Left ventricle myocardium superior (tissue), 1 donor: Measurements from ENCODE around the gene ACTL9. TPM values are rescaled to one million over a fixed set of nuclear protein-coding genes. Genes with fewer than 3 reads are reported as not detected.
"Not testable (repeated sequence)": the region's sequence is repeated elsewhere in the genome, so short reads cannot be mapped to it uniquely, and the experiment has no call there.

Source experiments
- ATAC-seq: fragments of 200-7000 bp; cut with Tn5 transposase; one replicate; pipeline ENCODE4 v1.9.1; 2020; ENCODE audit warnings: mild to moderate bottlenecking, moderate library complexity
- DNase-seq: peaks from one replicate; pipeline ENCODE4 v3.0.0-alpha.2; 2020
- intact Hi-C: fragments of 100-400 bp; cut with micrococcal nuclease; formaldehyde crosslinking; loops from one replicate; pipeline ENCODE4 v1.11.0; 2022
- long read RNA-seq: library from polyadenylated mRNA; unstranded; transcript quantifications from one replicate; pipeline ENCODE4 v2.0.0, GENCODE V29; 2021
- total RNA-seq: library from RNA; stranded (reverse); fragmentation: NEBNext Ultra II Directional; extraction: Animal tissue kit (Norgen Biotek cat#: 25700); gene quantifications from one replicate; pipeline ENCODE4 v1.2.1, GENCODE V29; 2021
- donor health status: DM: no; HTN: yes; CAD: no; lungs with severe emphysema.

Gene ACTL9, protein sequence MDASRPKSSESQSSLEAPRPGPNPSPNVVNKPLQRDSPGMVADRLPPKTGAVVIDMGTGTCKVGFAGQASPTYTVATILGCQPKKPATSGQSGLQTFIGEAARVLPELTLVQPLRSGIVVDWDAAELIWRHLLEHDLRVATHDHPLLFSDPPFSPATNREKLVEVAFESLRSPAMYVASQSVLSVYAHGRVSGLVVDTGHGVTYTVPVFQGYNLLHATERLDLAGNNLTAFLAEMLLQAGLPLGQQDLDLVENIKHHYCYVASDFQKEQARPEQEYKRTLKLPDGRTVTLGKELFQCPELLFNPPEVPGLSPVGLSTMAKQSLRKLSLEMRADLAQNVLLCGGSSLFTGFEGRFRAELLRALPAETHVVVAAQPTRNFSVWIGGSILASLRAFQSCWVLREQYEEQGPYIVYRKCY
- not detected for total RNA-seq
- long read RNA-seq: 0 reads

- ATAC-seq: no peak
- DNase-seq: no peak
- intact Hi-C loops: no loop called here
Measured at GRCh38 chr19:8698433-8699063, at the start of gene ACTL9. ACTL9 (minus strand) TSS chr19:8698795; CDS start chr19:8698701, 94 bp downstream.

DNA sequence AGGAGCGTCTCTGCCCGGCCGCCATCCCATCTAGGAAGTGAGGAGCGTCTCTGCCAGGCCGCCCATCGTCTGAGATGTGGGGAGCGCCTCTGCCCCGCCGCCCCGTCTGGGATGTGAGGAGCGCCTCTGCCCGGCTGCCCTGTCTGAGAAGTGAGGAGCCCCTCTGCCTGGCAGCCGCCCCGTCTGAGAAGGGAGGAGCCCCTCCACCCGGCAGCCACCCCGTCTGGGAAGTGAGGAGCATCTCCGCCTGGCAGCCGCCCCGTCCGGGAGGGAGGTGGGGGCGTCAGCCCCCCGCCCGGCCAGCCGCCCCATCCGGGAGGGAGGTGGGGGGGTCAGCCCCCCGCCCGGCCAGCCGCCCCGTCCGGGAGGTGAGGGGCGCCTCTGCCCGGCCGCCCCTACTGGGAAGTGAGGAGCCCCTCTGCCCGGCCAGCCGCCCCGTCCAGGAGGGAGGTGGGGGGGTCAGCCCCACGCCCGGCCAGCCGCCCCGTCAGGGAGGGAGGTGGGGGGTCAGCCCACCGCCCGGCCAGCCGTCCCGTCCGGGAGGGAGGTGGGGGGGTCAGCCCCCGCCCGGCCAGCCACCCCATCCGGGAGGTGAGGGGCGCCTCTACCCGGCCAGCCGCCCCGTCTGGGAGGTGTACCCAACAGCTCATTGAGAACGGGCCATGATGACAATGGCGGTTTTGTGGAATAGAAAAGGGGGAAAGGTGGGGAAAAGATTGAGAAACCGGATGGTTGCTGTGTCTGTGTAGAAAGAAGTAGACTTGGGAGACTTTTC, 40.9 kb upstream of the ACTL9 start:
- DNase-seq, intact Hi-C loops: not testable (repeated sequence)

GRCh38 chr19:8738377-8738776, 39.8 kb upstream of the ACTL9 start:
- DNase-seq (no peak), ATAC-seq (no peak)
- intact Hi-C loops: no loop called here

More for the DNA sequence above, 40.9 kb upstream of the ACTL9 start:
- not testable (repeated sequence) for ATAC-seq

- DNase-seq (no peak), ATAC-seq (no peak)
- intact Hi-C loops: no loop called here
Measured at GRCh38 chr19:8731428-8732169, 33.0 kb upstream of the ACTL9 start.

DNA sequence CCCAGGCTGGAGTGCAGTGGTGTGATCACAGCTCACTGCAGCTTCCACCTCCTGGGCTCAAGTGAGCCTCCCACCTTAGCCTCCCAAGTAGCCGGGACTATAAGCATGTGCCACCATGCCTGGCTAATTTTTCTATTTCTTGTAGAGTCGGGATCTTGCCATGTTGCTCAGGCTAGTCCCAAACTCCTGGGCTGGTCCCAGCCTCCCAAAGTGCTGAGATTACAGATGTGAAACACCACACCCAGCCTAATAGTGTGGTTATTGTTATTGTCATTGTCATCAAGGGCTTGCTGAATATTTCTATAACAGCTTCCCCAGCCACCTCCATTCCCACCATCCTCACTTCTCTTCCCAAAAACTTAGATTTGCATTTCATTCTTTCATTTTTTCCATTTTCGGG, 25.7 kb upstream of the ACTL9 start:
- ATAC-seq (no peak), DNase-seq (no peak)
- intact Hi-C loops: no loop called here

DNA sequence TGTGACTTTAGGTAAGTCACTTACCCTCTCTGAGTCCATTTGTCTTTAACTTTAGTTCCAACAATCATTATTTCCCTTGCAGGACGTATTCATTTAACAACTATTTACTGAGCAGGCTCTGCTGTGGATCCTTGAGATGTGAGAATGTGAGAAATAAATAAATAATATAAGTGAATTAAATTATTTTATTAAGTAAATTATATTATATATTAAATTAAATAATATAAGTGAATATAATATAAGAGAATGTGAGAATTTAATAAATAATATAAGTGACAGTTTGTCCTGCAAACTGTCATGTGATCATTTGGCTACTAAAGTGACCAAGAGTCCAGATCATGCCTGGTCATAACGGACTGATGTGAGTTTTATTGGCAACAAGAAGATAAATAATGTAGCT, 23.4 kb upstream of the ACTL9 start:
- no peak for DNase-seq
- intact Hi-C loops: no loop called here
- no peak for ATAC-seq

- intact Hi-C loops: no loop called here
- no peak for ATAC-seq
- no peak for DNase-seq
Measured at GRCh38 chr19:8721334-8721733, 22.7 kb upstream of the ACTL9 start, which contains the start of gene OR2Z1. OR2Z1 (plus strand) TSS chr19:8721634; CDS start chr19:8731029, 9,395 bp downstream.

DNA sequence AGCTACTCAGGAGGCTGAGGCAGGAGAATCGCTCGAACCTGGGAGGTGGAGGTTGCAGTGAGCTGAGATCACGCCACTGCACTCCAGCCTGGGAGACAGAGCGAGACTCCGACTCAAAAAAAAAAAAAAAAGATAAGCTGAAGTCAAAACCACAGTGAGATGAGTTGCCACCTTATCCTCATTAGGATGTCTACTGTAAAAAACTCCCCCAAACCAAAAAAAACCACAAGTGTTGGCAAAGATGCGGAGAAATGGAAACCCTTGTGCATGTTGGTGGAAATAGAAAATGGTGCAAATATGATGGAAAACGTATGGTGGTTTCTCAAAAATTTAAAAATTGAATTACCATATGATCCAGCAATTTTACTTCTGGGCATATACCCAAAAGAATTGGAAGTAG, 11.7 kb upstream of the ACTL9 start:
- intact Hi-C loops, DNase-seq, ATAC-seq: not testable (repeated sequence)

DNA sequence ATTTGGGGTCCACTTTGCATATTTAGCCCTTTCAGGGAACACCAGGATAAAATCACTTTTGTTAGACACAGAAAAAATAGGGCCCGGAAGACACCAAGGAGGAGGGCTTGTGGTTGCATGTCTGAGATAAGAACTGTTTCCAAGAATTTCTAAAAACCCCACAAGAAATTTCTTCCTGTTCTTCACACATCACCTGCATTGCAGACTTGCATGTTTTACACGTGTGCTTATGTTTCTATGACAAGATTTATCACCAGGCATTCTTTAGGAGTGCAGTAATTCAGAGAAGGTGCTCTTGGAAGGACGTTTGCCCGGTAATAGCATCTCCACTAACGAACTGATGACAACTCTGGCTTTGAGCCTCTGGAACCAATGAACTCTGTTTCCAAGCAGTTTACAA, 7.1 kb upstream of the ACTL9 start:
- intact Hi-C loops: no loop called here
- no peak for DNase-seq
- no peak for ATAC-seq

- ATAC-seq, intact Hi-C loops, DNase-seq: not testable (repeated sequence)
Measured at GRCh38 chr19:8705304-8705703, 6.7 kb upstream of the ACTL9 start.

DNA sequence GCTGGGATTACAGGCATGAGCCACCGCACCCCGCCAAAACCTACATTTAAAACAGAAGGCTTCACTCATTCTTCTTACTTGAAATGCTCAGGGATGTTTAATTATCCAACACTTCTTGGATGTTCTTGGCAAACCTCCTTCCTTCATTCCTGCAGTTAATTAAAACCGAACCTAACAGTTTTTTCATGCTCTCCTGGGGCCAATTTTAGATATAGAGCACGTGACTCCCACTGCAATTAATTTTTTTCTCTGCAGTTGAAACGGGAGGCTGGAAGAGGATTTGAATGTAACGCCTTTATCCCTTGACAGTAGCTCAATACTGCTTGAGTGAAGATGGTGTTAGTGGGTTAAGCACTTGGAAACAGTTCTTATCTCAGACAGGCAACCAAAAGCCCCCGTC, 4.6 kb upstream of the ACTL9 start:
- no peak for ATAC-seq
- intact Hi-C loops: no loop called here
- no peak for DNase-seq

DNA sequence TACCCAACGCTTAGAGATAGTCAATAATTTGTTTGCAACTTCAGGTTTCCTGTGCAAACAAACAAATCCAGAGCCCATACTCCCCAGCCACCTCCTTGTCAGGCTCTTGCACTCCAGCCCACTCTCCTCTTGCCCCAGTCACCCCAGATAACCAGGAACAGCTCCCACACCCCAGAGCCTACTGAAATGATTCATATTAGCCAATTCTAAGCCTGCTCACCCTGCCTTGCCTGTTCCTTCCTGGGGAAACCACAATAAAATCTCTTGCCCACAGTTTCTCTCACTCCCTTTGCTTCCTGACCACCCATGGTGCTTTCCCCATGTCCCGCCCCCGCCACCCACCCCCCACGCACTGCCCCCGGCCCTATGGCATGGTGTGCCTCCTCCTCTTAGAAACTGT, 3.8 kb upstream of the ACTL9 start:
- ATAC-seq: no peak
- intact Hi-C loops: no loop called here
- no peak for DNase-seq

DNA sequence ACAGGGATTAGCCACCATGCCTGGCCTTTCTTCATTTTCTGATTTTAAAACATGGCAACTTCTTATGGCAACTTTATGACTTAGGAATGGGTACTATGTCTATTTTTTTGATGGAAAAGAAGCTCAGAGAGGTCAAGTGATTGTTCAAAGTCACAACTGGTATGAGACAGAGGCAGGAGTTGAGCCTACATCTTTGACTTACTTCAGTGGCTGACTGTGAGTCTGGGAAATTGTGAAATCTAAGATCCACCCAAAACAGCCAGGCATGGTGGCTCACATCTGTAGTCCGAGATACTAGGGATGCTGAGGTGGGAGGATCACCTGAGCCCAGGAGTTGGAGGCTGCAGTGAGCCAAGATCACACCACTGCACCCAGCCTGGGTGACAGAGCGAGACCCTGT, 2.4 kb upstream of the ACTL9 start:
- intact Hi-C loops: no loop called here
- ATAC-seq (no peak), DNase-seq (no peak)

DNA sequence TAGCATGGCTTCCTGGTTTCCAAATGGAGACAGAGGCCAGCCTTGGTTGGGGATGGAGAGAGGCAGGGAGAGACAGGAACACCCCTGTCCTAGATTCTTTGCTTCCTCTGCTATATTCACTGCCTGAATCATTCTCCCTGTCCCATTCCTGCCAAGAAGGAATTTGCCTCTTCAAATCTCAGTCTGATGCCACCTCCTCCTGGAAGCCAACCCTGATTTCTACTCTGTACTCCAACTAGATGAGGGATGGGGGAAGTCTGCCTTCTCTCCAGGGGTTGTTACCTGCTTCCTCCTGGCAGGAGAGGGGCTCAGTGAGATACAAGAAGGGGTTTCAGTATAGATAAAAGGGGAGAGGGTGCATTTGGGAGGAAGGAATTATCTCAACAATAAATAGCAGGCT, 1.3 kb upstream of the ACTL9 start:
- ATAC-seq (no peak), DNase-seq (no peak)
- intact Hi-C loops: no loop called here

DNA sequence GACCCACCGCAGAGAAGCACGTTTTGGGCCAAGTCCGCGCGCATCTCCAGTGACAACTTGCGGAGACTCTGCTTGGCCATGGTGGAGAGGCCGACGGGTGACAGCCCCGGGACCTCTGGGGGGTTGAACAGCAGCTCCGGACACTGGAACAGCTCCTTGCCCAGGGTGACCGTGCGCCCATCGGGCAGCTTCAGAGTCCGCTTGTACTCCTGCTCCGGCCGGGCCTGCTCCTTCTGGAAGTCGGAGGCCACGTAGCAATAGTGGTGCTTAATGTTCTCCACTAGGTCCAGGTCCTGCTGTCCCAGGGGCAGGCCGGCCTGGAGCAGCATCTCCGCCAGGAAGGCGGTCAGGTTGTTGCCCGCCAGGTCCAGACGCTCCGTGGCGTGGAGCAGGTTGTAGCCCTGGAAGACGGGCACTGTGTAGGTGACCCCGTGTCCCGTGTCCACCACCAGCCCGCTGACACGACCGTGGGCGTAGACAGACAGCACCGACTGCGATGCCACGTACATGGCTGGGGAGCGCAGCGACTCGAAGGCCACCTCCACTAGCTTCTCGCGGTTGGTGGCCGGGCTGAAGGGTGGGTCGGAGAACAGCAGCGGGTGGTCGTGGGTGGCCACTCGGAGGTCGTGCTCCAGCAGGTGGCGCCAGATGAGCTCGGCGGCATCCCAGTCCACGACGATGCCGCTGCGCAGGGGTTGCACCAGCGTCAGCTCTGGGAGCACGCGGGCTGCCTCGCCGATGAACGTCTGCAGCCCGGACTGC, 743 bp downstream of the ACTL9 start:
- intact Hi-C loops: no loop called here
- DNase-seq (no peak), ATAC-seq (no peak)

- no peak for ATAC-seq
- intact Hi-C loops: no loop called here
Measured at GRCh38 chr19:8696993-8697392, 1.6 kb downstream of the ACTL9 start.

GRCh38 chr19:8695911-8696310, 2.7 kb downstream of the ACTL9 start:
- intact Hi-C loops: no loop called here
- ATAC-seq (no peak), DNase-seq (no peak)

More at GRCh38 chr19:8696993-8697392, 1.6 kb downstream of the ACTL9 start:
- no peak for DNase-seq

DNA sequence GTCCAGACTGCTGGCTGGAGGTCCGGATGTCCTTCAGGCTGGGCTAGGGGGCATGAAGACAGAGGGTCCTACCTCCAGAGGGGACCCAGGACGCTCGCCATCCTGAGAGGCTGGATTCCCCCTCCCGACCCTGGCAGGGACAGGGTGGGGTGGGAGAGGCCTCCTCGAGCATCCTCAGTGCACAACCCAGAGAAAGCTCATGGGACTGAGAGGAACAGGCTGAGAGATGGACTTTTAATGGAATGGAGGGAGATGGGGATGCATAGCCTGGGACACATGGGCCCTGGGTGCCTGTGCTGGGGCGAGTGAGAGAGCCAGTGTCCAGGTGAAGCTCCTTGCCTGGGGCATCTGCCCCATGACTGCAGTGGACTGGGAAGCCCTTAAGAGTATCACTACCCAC, 3.1 kb downstream of the ACTL9 start:
- DNase-seq: no peak
- intact Hi-C loops: no loop called here
- no peak for ATAC-seq
